Panc1 (cell line): Measurements from ENCODE around the gene C2CD3. TPM values are rescaled to one million over a fixed set of nuclear protein-coding genes. Genes with fewer than 3 reads are reported as not detected.

Experiments used
- ATAC-seq: fragments of 200-7000 bp; cut with Tn5 transposase; 2 replicates; pipeline ENCODE4 v1.9.1; 2020; ENCODE audit warnings: mild to moderate bottlenecking, moderate library complexity
- BruUV-seq: library from RNA; stranded (reverse); fragments of 400-500 nt; replicated peaks from 2 replicates; lab custom pipeline; 2021; lab: Mats Ljungman, UMichigan
- CTCF ChIA-PET: fragments of 300-600 bp; sonication (Branson Sonifier 250); formaldehyde crosslinking; loops from one replicate; lab custom pipeline; 2022; ENCODE audit warnings: antibody characterized with exemption; lab: Charles Lee
- POLR2A ChIA-PET: fragments of 300-600 bp; sonication (Branson Sonifier 250); formaldehyde crosslinking; loops from one replicate; lab custom pipeline; 2022; ENCODE audit warnings: antibody characterized with exemption; lab: Charles Lee
- DNase-seq: peaks from one replicate; pipeline ENCODE4 v3.0.0-alpha.2; 2010; ENCODE audit warnings: low read depth, low spot score
- H3K27ac ChIP-seq: 2 replicates; pipeline ENCODE4 v1.5.1; 2011; ENCODE audit warnings: mild to moderate bottlenecking, low read length, inconsistent platforms
- H3K27me3 ChIP-seq: fragments of 200-500 bp; sonication (Bioruptor generic); 2 replicates; pipeline ENCODE4 v1.6.0; 2014; ENCODE audit warnings: low read length, inconsistent platforms; ENCODE audit not compliant: control insufficient read depth, insufficient read depth
- H3K36me3 ChIP-seq: fragments of 200-500 bp; sonication (Bioruptor generic); 2 replicates; pipeline ENCODE4 v1.5.1; 2014; ENCODE audit warnings: inconsistent platforms, mild to moderate bottlenecking, low read length, moderate library complexity; ENCODE audit not compliant: control insufficient read depth, insufficient read depth
- H3K4me1 ChIP-seq: 2 replicates; pipeline ENCODE4 v1.5.1; 2011; ENCODE audit warnings: inconsistent platforms, mild to moderate bottlenecking, low read length, moderate library complexity; ENCODE audit not compliant: control insufficient read depth, insufficient read depth
- H3K4me3 ChIP-seq, 2 experiments: 2 replicates each; pipeline ENCODE4 v1.5.1; 2011 to 2012; ENCODE audit warnings: low read depth in 2 of 2, low read length in 2 of 2, mild to moderate bottlenecking in 2 of 2, inconsistent platforms in 1 of 2, moderate library complexity in 1 of 2
- H3K9me3 ChIP-seq: fragments of 200-500 bp; sonication (Bioruptor generic); 2 replicates; pipeline ENCODE4 v1.5.1; 2014; ENCODE audit warnings: low read depth, mild to moderate bottlenecking, inconsistent platforms, low read length, moderate library complexity; ENCODE audit not compliant: control insufficient read depth, insufficient read depth
- CTCF ChIP-seq: fragments of 450-650 bp; IDR thresholded peaks from 2 replicates; pipeline ENCODE4 v1.5.1; 2017; ENCODE audit warnings: mild to moderate bottlenecking
- POLR2AphosphoS5 ChIP-seq: IDR thresholded peaks from 2 replicates; pipeline ENCODE4 v1.6.1; 2012; ENCODE audit warnings: mild to moderate bottlenecking, low read depth, low read length, moderate library complexity
- REST ChIP-seq, 2 experiments: IDR thresholded peaks; 2 replicates each; pipeline ENCODE4 v1.6.1; 2011 to 2012; ENCODE audit warnings: low read depth in 2 of 2, control low read depth in 1 of 2, low read length in 1 of 2, mild to moderate bottlenecking in 1 of 2, moderate library complexity in 1 of 2; ENCODE audit not compliant: insufficient read depth in 1 of 2
- SIN3A ChIP-seq: IDR thresholded peaks from 2 replicates; pipeline ENCODE4 v1.6.1; 2012; ENCODE audit warnings: low read depth, mild to moderate bottlenecking, low read length, moderate library complexity, borderline replicate concordance; ENCODE audit not compliant: insufficient read depth
- TCF7L2 ChIP-seq: IDR thresholded peaks from 2 replicates; pipeline ENCODE4 v1.6.1; 2011; ENCODE audit warnings: mild to moderate bottlenecking, low read depth, low read length, inconsistent platforms
- in situ Hi-C: cut with HindIII; loops from 2 replicates; pipeline ENCODE4 v1.10.0; 2016; ENCODE audit warnings: low sequenced_read_pairs, low pct_unique_long_range_greater_than_20kb
- intact Hi-C: fragments of 100-400 bp; cut with micrococcal nuclease; formaldehyde crosslinking; loops from one replicate; pipeline ENCODE4 v1.10.0; 2022; ENCODE audit not compliant: unreplicated experiment
- total RNA-seq: library from RNA; stranded (reverse); gene quantifications from one replicate; pipeline ENCODE4 v1.2.1, GENCODE V29; 2021; ENCODE audit not compliant: unreplicated experiment

C2CD3 gene
- total RNA-seq, 1 experiment from 2014 or later, result 51.8 TPM

GRCh38 chr11:74009230-74009547 is 161.6 kb downstream of the C2CD3 start:
- ChIA-PET POLR2A (no interaction called here), CTCF (no interaction called here)
- ATAC-seq (no peak), DNase-seq (no peak)
- Histone ChIP-seq H3K27ac (no peak overlapping the region), H3K4me1 (no peaks in the 10 kb centered on the region), H3K9me3 (no peaks in the 10 kb centered on the region), H3K36me3 (no peaks in the 10 kb centered on the region), H3K27me3 (no peaks in the 10 kb centered on the region), H3K4me3 (no peak overlapping the region)
- no TSS peak for BruUV-seq
- TF ChIP-seq POLR2AphosphoS5, result no peak
- no peak for TF ChIP-seq SIN3A
- TF ChIP-seq TCF7L2, result no peak
- TF ChIP-seq CTCF, result no peak
- TF ChIP-seq REST (IDR thresholded peaks at IDR 0.05; ENCODE audit: insufficient read depth in 1 of 2, low read depth in 2 of 2, low read length in 1 of 2), result no peak
- in situ Hi-C loops (no loop called here), intact Hi-C loops (no loop called here)

GRCh38 chr11:74008373-74009229 is 162.2 kb downstream of the C2CD3 start, which contains the start of gene UCP3:
Gene UCP3, minus strand, starts transcription at chr11:74009085. Its CDS starts 2,043 bp downstream, at chr11:74007042.
- no TSS peak for BruUV-seq
- intact Hi-C loops (no loop called here), in situ Hi-C loops (no loop called here)
- H3K4me1 ChIP-seq, result no peaks in the 10 kb centered on the region
- ATAC-seq (no peak), DNase-seq (no peak)
- H3K4me3 ChIP-seq, result no peak within 1 kb of the TSS
- no peak for TF ChIP-seq REST (IDR thresholded peaks at IDR 0.05; ENCODE audit: insufficient read depth in 1 of 2, low read depth in 2 of 2, low read length in 1 of 2)
- no peak for TF ChIP-seq CTCF
- no peak for TF ChIP-seq POLR2AphosphoS5
- TF ChIP-seq TCF7L2, result no peak
- TF ChIP-seq SIN3A, result no peak
- no peak within 1 kb of the TSS for H3K27ac ChIP-seq
- no peaks in the 10 kb centered on the region for H3K27me3 ChIP-seq
- CTCF ChIA-PET, result no interaction called here
- POLR2A ChIA-PET, result no interaction called here
- no peaks in the 10 kb centered on the region for H3K9me3 ChIP-seq
- no peaks in the 10 kb centered on the region for H3K36me3 ChIP-seq
